Fibroblast of the aortic adventitia (primary cell): ENCODE data around the gene MSX2. TPM values are rescaled to one million over a fixed set of nuclear protein-coding genes. Genes with fewer than 3 reads are reported as not detected.

Experiments used
- DNase-seq: peaks from one replicate; pipeline ENCODE4 v3.0.0-alpha.2; 2010; ENCODE audit warnings: low read depth
- H3K4me3 ChIP-seq: 2 replicates; pipeline ENCODE4 v1.5.1; 2011; ENCODE audit warnings: low read depth, mild to moderate bottlenecking, control low read depth, low read length, moderate library complexity
- CTCF ChIP-seq: IDR thresholded peaks from 2 replicates; pipeline ENCODE4 v1.5.1; 2011; ENCODE audit warnings: mild to moderate bottlenecking, low read length, control low read depth, inconsistent platforms; ENCODE audit not compliant: insufficient read depth
- total RNA-seq: library from RNA; depleted of rRNA; stranded (reverse); fragments of >200 nt; gene quantifications from 2 replicates; pipeline ENCODE4 v1.2.3, GENCODE V29; 2012; ENCODE audit warnings: low replicate concordance

MSX2 gene
- total RNA-seq, 1 donor = under 0.01 TPM

GRCh38 chr5:174733091-174733690, 8.8 kb downstream of the MSX2 start:
- no peak for DNase-seq
- no peak overlapping the region for H3K4me3 ChIP-seq
- TF ChIP-seq CTCF = no peak

- no peak overlapping the region for H3K4me3 ChIP-seq
- no peak for DNase-seq
- no peak for TF ChIP-seq CTCF
Observed at GRCh38 chr5:174733836-174734235, 9.5 kb downstream of the MSX2 start.

DNA sequence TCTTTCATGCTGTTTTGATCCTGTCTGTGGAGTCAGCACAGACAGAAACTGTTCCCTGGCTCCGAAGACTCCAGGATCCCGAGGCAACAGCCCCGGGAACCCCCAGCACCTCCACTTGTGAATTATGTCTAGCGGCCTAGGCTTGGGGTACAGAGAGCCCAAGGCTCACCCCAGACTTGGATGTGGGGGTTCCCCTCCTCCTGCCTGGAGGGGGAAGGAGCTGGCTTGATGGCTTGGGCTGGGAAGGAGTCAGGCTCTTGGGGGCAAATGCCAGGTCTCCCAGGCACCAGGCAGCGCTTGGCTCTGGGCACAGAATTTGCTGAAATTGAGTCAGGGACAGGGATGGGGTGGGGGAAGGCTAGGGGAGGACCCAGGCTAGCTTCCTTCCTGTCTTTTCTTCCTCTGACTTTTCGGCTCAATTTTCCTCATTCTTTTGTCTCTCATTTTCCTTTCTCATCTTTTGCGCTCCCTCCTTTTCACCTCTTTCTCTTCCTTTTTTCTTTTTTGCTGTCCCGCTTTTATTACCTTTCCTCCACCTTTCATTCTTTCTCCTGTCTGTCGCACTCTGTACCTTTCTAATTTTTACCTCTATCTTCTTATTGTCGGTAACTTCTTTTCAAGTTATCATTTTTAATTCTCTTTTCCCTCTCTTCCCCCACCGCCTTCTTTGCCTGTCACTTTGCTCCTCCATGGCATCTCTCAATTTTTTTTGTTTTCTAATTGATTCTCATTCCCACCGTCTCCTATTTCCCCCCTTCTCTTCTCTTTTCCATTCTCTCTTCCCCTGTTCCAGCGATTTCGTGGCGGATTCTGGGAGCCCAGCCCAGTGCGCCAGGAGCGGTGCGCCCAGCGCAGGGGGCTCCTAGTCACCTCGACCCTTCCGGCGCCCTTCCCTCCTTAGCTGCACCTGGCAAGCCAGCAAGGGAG, 10.5 kb downstream of the MSX2 start:
- no peak for TF ChIP-seq CTCF
- no peak for DNase-seq
- no peak overlapping the region for H3K4me3 ChIP-seq

DNA sequence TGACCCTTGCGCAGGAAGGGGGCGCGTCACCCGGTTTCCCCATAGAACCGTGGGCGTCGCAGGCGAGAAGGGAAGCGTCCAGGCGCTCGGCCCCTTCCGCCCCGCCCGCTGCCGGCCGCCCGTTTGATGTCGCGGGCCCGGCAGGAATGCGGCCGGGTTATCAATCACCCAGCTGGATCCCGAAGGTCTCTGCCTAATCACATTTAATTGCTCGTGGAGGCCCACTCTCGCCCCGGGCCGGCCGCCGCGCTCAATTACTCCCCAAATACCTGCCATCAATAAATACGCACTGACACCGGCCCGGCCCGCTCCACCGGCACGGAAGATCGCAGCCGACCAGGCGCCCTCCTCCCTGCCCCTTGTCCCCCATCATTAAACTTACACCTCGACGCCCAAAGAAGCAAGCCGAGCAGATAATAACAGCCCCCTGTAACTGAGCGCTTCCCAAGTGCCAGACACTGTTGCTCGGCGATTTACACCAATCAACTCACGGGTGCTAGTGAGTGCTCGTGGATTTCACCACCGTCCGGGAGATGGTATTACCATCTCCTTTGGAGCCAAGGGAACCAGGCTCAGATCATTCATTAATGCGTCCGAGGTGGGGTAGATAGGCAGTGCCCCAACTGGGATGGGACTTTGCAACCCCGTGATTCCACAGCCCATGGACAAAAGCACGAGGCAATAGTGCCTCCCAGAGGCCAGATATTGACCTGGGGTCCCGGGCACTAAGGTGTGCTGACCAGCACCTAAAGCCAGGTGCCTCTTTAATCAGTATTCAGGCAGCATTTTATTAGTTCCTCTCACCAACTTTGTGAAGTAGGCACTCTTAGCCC, 11.3 kb downstream of the MSX2 start:
- H3K4me3 ChIP-seq = no peak overlapping the region
- peak; percentile 27 for TF ChIP-seq CTCF
- DNase-seq = no peak

GRCh38 chr5:174736331-174736721, 11.9 kb downstream of the MSX2 start:
- peak; percentile 9 for DNase-seq
- no peak for TF ChIP-seq CTCF
- no peak overlapping the region for H3K4me3 ChIP-seq

DNA sequence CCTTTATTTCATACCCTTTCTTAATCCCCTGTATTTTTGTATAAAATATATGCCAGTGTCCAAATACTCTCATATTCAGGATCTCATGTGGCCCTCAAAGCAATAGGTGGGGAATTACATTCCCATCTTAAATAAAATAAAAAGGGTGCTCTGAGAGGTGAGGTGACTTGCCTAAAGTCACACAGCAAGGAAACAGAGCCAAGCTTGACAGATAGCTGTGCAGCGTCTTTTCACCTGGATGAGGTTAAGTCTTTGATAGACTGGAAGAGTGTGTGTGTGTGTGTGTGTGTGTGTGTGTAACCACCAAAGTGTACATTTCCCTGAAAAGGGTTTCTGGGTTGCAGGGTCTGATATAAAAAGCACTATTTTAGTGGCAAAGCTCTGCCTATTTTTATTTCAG, 12.4 kb downstream of the MSX2 start:
- no peak for DNase-seq
- TF ChIP-seq CTCF = no peak
- no peak overlapping the region for H3K4me3 ChIP-seq
